GM18507 (cell line): ENCODE measurements around the gene CCDC197.

ENCODE experiments used
- DNase-seq: peaks from one replicate; pipeline ENCODE4 v3.0.0; 2011; ENCODE audit warnings: low read depth; ENCODE audit not compliant: insufficient read length; ENCODE audit errors: extremely low spot score
- FAIRE-seq: peaks from 2 replicates; lab custom pipeline; 2011; peaks lifted over from hg19 to GRCh38; lab: Jason Lieb, UNC

CCDC197 gene

GRCh38 chr14:94049625-94050023, 52.5 kb downstream of the CCDC197 start:
- DNase-seq, result no peak
- FAIRE-seq, result no peak

GRCh38 chr14:94050231-94050880, 53.3 kb downstream of the CCDC197 start:
- FAIRE-seq (no peak), DNase-seq (no peak)

- DNase-seq, result no peak
- no peak for FAIRE-seq
Measured at GRCh38 chr14:94051115-94051514, 54.0 kb downstream of the CCDC197 start.

GRCh38 chr14:94051779-94052178, 54.7 kb downstream of the CCDC197 start:
- FAIRE-seq, result no peak
- DNase-seq, result no peak

GRCh38 chr14:94052199-94052598, 55.1 kb downstream of the CCDC197 start:
- no peak for FAIRE-seq
- no peak for DNase-seq

GRCh38 chr14:94052662-94053061, 55.6 kb downstream of the CCDC197 start:
- no peak for DNase-seq
- no peak for FAIRE-seq

- FAIRE-seq (no peak), DNase-seq (no peak)
Measured at GRCh38 chr14:94054401-94054800, 57.3 kb downstream of the CCDC197 start.

GRCh38 chr14:94054936-94055335, 57.8 kb downstream of the CCDC197 start:
- no peak for DNase-seq
- no peak for FAIRE-seq

GRCh38 chr14:94056579-94057308, 59.6 kb downstream of the CCDC197 start:
- peak; percentile 67 for FAIRE-seq
- DNase-seq, result no peak

- FAIRE-seq (no peak), DNase-seq (no peak)
Measured at GRCh38 chr14:94058128-94058673, 61.1 kb downstream of the CCDC197 start.
